RWPE2 (cell line): ENCODE data around the gene DHRS3.

Source experiments
- ATAC-seq: fragments of 200-7000 bp; cut with Tn5 transposase; 3 replicates; pipeline ENCODE4 v1.9.1; 2021; ENCODE audit warnings: low read depth
- DNase-seq: peaks from one replicate; pipeline ENCODE4 v3.0.0-alpha.2; 2020; ENCODE audit warnings: low spot score
- H3K27ac ChIP-seq: fragments of 450-650 bp; 2 replicates; pipeline ENCODE4 v1.5.1; 2017; ENCODE audit warnings: mild to moderate bottlenecking; ENCODE audit not compliant: poor library complexity, severe bottlenecking
- H3K27me3 ChIP-seq: fragments of 250-450 bp; sonication (Bioruptor Pico); 2 replicates; pipeline ENCODE4 v1.5.1; 2021; ENCODE audit warnings: mild to moderate bottlenecking, moderate library complexity; ENCODE audit not compliant: insufficient read depth, poor library complexity, severe bottlenecking
- H3K36me3 ChIP-seq: fragments of 250-450 bp; sonication (Bioruptor Pico); 2 replicates; pipeline ENCODE4 v1.5.1; 2020; ENCODE audit warnings: low read depth, mild to moderate bottlenecking, moderate library complexity
- H3K4me1 ChIP-seq: fragments of 250-450 bp; sonication (Bioruptor Pico); 2 replicates; pipeline ENCODE4 v1.5.1; 2021; ENCODE audit warnings: mild to moderate bottlenecking, moderate library complexity; ENCODE audit not compliant: insufficient read depth, poor library complexity, severe bottlenecking
- H3K4me3 ChIP-seq: fragments of 250-450 bp; sonication (Bioruptor Pico); 2 replicates; pipeline ENCODE4 v1.5.1; 2021; ENCODE audit warnings: mild to moderate bottlenecking, moderate library complexity; ENCODE audit not compliant: severe bottlenecking
- H3K9me3 ChIP-seq: fragments of 250-450 bp; sonication (Bioruptor Pico); 2 replicates; pipeline ENCODE4 v1.5.1; 2021; ENCODE audit warnings: mild to moderate bottlenecking, moderate library complexity; ENCODE audit not compliant: severe bottlenecking
- CTCF ChIP-seq: fragments of 450-650 bp; IDR thresholded peaks from one replicate; pipeline ENCODE4 v1.5.1; 2017; ENCODE audit warnings: mild to moderate bottlenecking, moderate library complexity; ENCODE audit not compliant: poor library complexity, severe bottlenecking

The DHRS3 gene

GRCh38 chr1:12532405-12533315 is 85.3 kb downstream of the DHRS3 start:
- no peak overlapping the region for H3K4me3 ChIP-seq
- no peak overlapping the region for H3K27ac ChIP-seq
- H3K27me3 ChIP-seq = no peaks in the 10 kb centered on the region
- peaks cover 3% of the 10 kb centered on the region for H3K4me1 ChIP-seq
- no peaks in the 10 kb centered on the region for H3K9me3 ChIP-seq
- TF ChIP-seq CTCF = no peak
- no peaks in the 10 kb centered on the region for H3K36me3 ChIP-seq
- DNase-seq (no peak), ATAC-seq (no peak)

GRCh38 chr1:12531179-12531499 is 86.9 kb downstream of the DHRS3 start:
- H3K27ac ChIP-seq = no peak overlapping the region
- H3K27me3 ChIP-seq = no peaks in the 10 kb centered on the region
- no peaks in the 10 kb centered on the region for H3K9me3 ChIP-seq
- ATAC-seq = no peak
- H3K36me3 ChIP-seq = no peaks in the 10 kb centered on the region
- H3K4me3 ChIP-seq = no peak overlapping the region
- TF ChIP-seq CTCF = no peak
- H3K4me1 ChIP-seq = peaks cover 3% of the 10 kb centered on the region
- no peak for DNase-seq

DNA sequence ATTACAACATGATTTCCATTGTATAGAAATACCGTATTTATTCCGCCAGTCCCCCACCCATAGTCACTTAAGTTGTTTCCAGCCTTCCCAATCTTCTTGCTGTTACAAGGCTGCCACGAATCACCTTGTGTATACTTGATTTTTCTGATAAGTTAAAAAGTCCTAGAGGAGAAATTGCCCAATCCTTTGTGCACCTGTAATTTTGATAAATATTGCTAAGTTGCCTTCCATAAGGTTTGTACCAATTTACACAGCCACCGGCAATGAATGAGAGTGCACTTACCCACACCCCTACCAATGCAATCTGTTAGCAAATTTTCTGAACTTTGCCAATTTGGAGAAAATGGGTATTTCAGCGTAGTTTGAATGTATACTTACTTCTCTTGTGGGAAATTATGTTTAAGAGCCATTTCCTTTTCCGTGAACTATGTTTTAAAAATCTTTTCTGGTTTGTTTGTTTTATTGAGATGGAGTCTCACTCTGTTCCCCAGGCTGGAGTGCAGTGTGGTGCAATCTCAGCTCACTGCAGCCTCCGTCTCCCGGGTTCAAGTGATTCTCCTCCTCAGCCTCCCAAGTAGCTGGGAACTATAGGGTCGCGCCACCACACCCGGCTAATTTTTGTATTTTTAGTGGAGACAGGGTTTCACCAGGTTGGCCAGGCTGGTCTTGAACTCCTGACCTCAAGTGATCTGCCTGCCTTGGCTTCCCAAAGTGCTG is 87.4 kb downstream of the DHRS3 start:
- Histone ChIP-seq H3K4me3 (no peak overlapping the region), H3K9me3 (no peaks in the 10 kb centered on the region), H3K36me3 (no peaks in the 10 kb centered on the region), H3K27ac (no peak overlapping the region), H3K4me1 (peaks cover 3% of the 10 kb centered on the region), H3K27me3 (no peaks in the 10 kb centered on the region)
- ATAC-seq (no peak), DNase-seq (no peak)
- TF ChIP-seq CTCF = no peak

- DNase-seq (no peak), ATAC-seq (no peak)
- Histone ChIP-seq H3K36me3 (no peaks in the 10 kb centered on the region), H3K27ac (no peak overlapping the region), H3K27me3 (no peaks in the 10 kb centered on the region), H3K9me3 (no peaks in the 10 kb centered on the region), H3K4me3 (no peak overlapping the region), H3K4me1 (peaks cover 3% of the 10 kb centered on the region)
- no peak for TF ChIP-seq CTCF
Observed at GRCh38 chr1:12529640-12530174, 88.3 kb downstream of the DHRS3 start.
